Loucy (cell line): Measurements from ENCODE around the gene ALPI.

ENCODE experiments used
- H2AFZ ChIP-seq: fragments of 200-600 bp; sonication (generic); 2 replicates; pipeline ENCODE4 v1.6.0; 2016; ENCODE audit warnings: antibody characterized with exemption, mild to moderate bottlenecking, low read length, moderate library complexity
- H3F3A ChIP-seq: fragments of 200-600 bp; 2 replicates; pipeline ENCODE4 v1.6.0; 2016; ENCODE audit warnings: antibody characterized with exemption, low read depth, mild to moderate bottlenecking
- H3K27me3 ChIP-seq: fragments of 200-600 bp; sonication (generic); 2 replicates; pipeline ENCODE4 v1.6.1; 2014; ENCODE audit warnings: low read length, mild to moderate bottlenecking; ENCODE audit not compliant: insufficient read depth, poor library complexity, severe bottlenecking
- H3K36me3 ChIP-seq: fragments of 200-600 bp; sonication (generic); 2 replicates; pipeline ENCODE4 v1.6.1; 2016; ENCODE audit warnings: low read length; ENCODE audit not compliant: insufficient read depth
- H3K4me1 ChIP-seq: fragments of 200-600 bp; sonication (generic); 2 replicates; pipeline ENCODE4 v1.5.1; 2014; ENCODE audit warnings: low read length, mild to moderate bottlenecking; ENCODE audit not compliant: insufficient read depth, poor library complexity, severe bottlenecking
- H3K4me2 ChIP-seq: fragments of 200-600 bp; sonication (generic); 2 replicates; pipeline ENCODE4 v1.6.0; 2014; ENCODE audit warnings: antibody characterized with exemption, low read length, low read depth, mild to moderate bottlenecking; ENCODE audit not compliant: poor library complexity, severe bottlenecking
- H3K4me3 ChIP-seq: fragments of 200-600 bp; sonication (generic); 2 replicates; pipeline ENCODE4 v1.5.1; 2014; ENCODE audit warnings: low read length, mild to moderate bottlenecking, mixed read lengths; ENCODE audit not compliant: poor library complexity, severe bottlenecking
- H3K79me2 ChIP-seq: fragments of 200-600 bp; sonication (generic); 2 replicates; pipeline ENCODE4 v1.6.1; 2014; ENCODE audit warnings: low read length; ENCODE audit not compliant: insufficient read depth
- H3K9ac ChIP-seq: fragments of 200-600 bp; sonication (generic); 2 replicates; pipeline ENCODE4 v1.6.0; 2014; ENCODE audit warnings: mild to moderate bottlenecking, low read depth, low read length, moderate library complexity; ENCODE audit not compliant: poor library complexity, severe bottlenecking
- H3K9me2 ChIP-seq: fragments of 200-600 bp; sonication (generic); replicated peaks from 2 replicates; pipeline ENCODE4 v1.6.1; 2016; ENCODE audit warnings: low read depth, low read length, mixed read lengths
- H3K9me3 ChIP-seq: fragments of 200-600 bp; sonication (generic); 2 replicates; pipeline ENCODE4 v1.6.1; 2014; ENCODE audit warnings: mild to moderate bottlenecking, antibody characterized with exemption, low read length, low read depth; ENCODE audit not compliant: insufficient read depth
- H4K20me1 ChIP-seq: fragments of 200-600 bp; sonication (generic); 2 replicates; pipeline ENCODE4 v1.6.0; 2014; ENCODE audit warnings: antibody characterized with exemption, low read length, mild to moderate bottlenecking; ENCODE audit not compliant: insufficient read depth, poor library complexity, severe bottlenecking
- CTCF ChIP-seq: fragments of 200-600 bp; sonication (generic); conservative IDR thresholded peaks from 2 replicates; pipeline ENCODE4 v1.5.1; 2014; ENCODE audit warnings: mild to moderate bottlenecking, antibody characterized with exemption, low read length
- EZH2phosphoT487 ChIP-seq: fragments of 200-600 bp; IDR thresholded peaks from 2 replicates; pipeline ENCODE4 v1.6.1; 2018; ENCODE audit warnings: antibody characterized with exemption, mild to moderate bottlenecking, moderate library complexity, borderline replicate concordance

The ALPI gene

GRCh38 chr2:232489516-232490220 lies 33.7 kb downstream of the ALPI start:
- Histone ChIP-seq H3K36me3 (no peaks in the 10 kb centered on the region), H3K27me3 (peaks cover 10% of the 10 kb centered on the region), H3K9me3 (no peaks in the 10 kb centered on the region), H3K4me1 (no peaks in the 10 kb centered on the region), H3K79me2 (no peaks in the 10 kb centered on the region), H2AFZ (no peak overlapping the region), H3K9me2 (no peaks in the 10 kb centered on the region), H4K20me1 (no peaks in the 10 kb centered on the region), H3F3A (no peaks in the 10 kb centered on the region), H3K4me2 (no peak overlapping the region), H3K9ac (no peak overlapping the region), H3K4me3 (no peak overlapping the region)
- TF ChIP-seq EZH2phosphoT487, result no peak

GRCh38 chr2:232490221-232491138 lies 34.5 kb downstream of the ALPI start:
- Histone ChIP-seq H3K4me1 (no peaks in the 10 kb centered on the region), H3K36me3 (no peaks in the 10 kb centered on the region), H3K79me2 (no peaks in the 10 kb centered on the region), H3K4me2 (no peak overlapping the region), H3K4me3 (no peak overlapping the region), H3K27me3 (peaks cover 10% of the 10 kb centered on the region), H2AFZ (no peak overlapping the region), H3K9me3 (no peaks in the 10 kb centered on the region), H3K9ac (no peak overlapping the region), H3K9me2 (no peaks in the 10 kb centered on the region), H3F3A (no peaks in the 10 kb centered on the region), H4K20me1 (no peaks in the 10 kb centered on the region)
- TF ChIP-seq EZH2phosphoT487 (no peak), CTCF (no peak)

- H3K9me3 ChIP-seq, result no peaks in the 10 kb centered on the region
- no peaks in the 10 kb centered on the region for H3F3A ChIP-seq
- no peaks in the 10 kb centered on the region for H3K9me2 ChIP-seq
- H2AFZ ChIP-seq, result no peak overlapping the region
- H3K4me1 ChIP-seq, result no peaks in the 10 kb centered on the region
- H3K27me3 ChIP-seq, result peaks cover 10% of the 10 kb centered on the region
- H3K79me2 ChIP-seq, result no peaks in the 10 kb centered on the region
- no peak overlapping the region for H3K9ac ChIP-seq
- no peak overlapping the region for H3K4me3 ChIP-seq
- H4K20me1 ChIP-seq, result no peaks in the 10 kb centered on the region
- H3K4me2 ChIP-seq, result no peak overlapping the region
- H3K36me3 ChIP-seq, result no peaks in the 10 kb centered on the region
- TF ChIP-seq CTCF (no peak), EZH2phosphoT487 (no peak)
Observed at GRCh38 chr2:232491139-232491780, 35.3 kb downstream of the ALPI start.
